Measurements from ENCODE around the gene TNFSF9.

Gene TNFSF9

DNA sequence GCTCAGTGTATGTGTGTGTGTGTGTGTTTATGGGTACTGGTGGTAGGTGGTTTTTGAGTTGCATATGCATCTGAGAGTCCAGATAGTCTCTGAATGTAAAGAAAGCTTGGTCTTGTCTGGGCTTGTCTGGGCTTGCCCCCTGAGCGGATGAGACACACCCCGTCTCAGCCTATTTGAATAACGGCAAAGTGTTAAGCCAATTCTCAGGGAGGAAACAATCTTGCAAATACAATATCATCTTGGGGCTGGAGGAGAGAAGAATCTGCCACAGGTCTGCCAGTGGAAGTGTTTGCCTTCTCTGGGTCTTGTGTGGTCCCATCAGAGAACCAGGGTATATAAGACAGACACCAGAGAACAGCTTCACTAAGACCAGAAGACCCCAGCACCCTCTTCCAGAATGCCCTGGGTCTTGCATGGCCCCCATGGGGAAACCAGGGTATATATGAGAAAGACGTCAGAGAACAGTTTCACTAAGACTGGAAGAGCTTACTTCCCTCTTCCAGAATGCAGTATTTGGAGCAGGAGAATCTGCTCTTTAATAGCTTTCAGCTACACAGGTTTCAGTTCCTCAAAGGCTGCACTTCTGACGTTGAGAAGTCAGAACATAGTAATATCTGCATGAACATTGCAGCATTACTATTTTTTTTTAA is 46.8 kb downstream of the TNFSF9 start:
- no peak overlapping the region for H3K14ac ChIP-seq (ENCODE audit: low read length)
- peak overlapping the region; percentile 2 for H2AFZ ChIP-seq (ENCODE audit: low read length)
- no peak overlapping the region for H3K18ac ChIP-seq (ENCODE audit: low read length)
- H3K4me2 ChIP-seq (ENCODE audit: insufficient read depth, low read length, poor library complexity, severe bottlenecking): no peak overlapping the region
- H2BK12ac ChIP-seq (ENCODE audit: low read length): no peak overlapping the region
- H3K9ac ChIP-seq (ENCODE audit: low read depth, low read length, poor library complexity): no peak overlapping the region
- no peak overlapping the region for H3K23ac ChIP-seq (ENCODE audit: low read depth, low read length, poor library complexity)
- DNase-seq (ENCODE audit: low spot score): no peak
- H4K8ac ChIP-seq (ENCODE audit: low read depth, low read length): no peak overlapping the region
- no peak overlapping the region for H4K91ac ChIP-seq (ENCODE audit: low read depth, low read length, poor library complexity)
- no peaks in the 10 kb centered on the region for H3K79me1 ChIP-seq (ENCODE audit: low read depth, low read length)
- H2BK15ac ChIP-seq (ENCODE audit: low read length): no peak overlapping the region
- peaks cover 0 to 7% of the 10 kb centered on the region in 2 donors for H3K4me1 ChIP-seq (ENCODE audit: control insufficient read depth in 2 of 2, insufficient read depth in 1 of 2, low read depth in 1 of 2, low read length in 2 of 2)
- no peak overlapping the region for H2BK5ac ChIP-seq (ENCODE audit: low read length)
- H3K27ac ChIP-seq (replicated peaks; ENCODE audit: low read length): no peak overlapping the region
- no peak overlapping the region for H3K4ac ChIP-seq (ENCODE audit: low read length)
- H3K36me3 ChIP-seq (replicated peaks in 1 of 2; ENCODE audit: control insufficient read depth in 2 of 2, insufficient read depth in 2 of 2, low read length in 2 of 2): no peaks in the 10 kb centered on the region
- H2BK120ac ChIP-seq (ENCODE audit: low read depth, low read length): no peak overlapping the region
- H3K9me3 ChIP-seq (replicated peaks in 1 of 2; ENCODE audit: control insufficient read depth in 2 of 2, insufficient read depth in 1 of 2, low read depth in 1 of 2, low read length in 2 of 2): peaks cover 2 to 5% of the 10 kb centered on the region in 2 donors
- no peak overlapping the region for H2AK5ac ChIP-seq (ENCODE audit: low read depth, low read length)
- no CpG with 5 or more reads among the region's 5 CpGs for WGBS, 2 donors (ENCODE audit: extremely low coverage in 2 of 2, insufficient read length in 2 of 2, insufficient replicate concordance in 1 of 2)
- no peaks in the 10 kb centered on the region for H3K27me3 ChIP-seq (ENCODE audit: control insufficient read depth in 3 of 3, insufficient read depth in 3 of 3, low read depth in 1 of 3, low read length in 3 of 3)
- H3K4me3 ChIP-seq (ENCODE audit: low read length in 2 of 2): no peak overlapping the region

DNA sequence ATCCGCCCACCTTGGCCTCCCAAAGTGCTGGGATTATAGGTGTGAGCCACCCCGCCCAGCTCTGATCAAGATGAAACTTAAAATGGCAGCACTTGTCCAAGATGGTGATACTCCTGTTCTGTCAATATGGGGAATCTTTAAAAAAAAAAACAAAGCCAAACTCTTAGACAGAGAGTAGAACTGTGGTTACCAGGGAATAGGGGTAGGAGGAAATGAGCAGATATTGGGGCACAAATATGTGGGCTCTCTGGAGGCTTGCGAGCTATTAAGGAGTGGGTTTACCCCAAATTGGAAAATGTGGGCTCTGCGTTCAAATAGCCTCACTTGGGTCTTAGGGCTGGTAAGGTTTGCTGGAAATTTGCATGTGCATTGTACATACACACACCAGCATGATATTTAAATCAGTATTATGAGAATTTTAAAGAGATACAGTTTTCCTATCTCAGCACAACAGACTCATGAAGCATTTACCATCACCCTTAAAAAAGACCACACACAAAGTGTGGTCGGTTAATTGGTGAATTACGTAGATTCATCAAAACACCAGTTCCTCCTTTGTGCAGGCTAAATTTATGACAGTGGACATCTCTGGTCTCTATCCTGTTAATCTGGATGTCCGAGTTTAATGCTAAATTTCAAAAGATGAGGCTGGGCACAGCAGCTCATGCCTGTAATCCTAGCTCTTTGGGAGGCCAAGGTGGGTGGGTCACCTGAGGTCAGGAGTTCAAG is 48.8 kb downstream of the TNFSF9 start:
- H4K8ac ChIP-seq (ENCODE audit: low read depth, low read length): no peak overlapping the region
- H3K4ac ChIP-seq (ENCODE audit: low read length): no peak overlapping the region
- H2BK15ac ChIP-seq (ENCODE audit: low read length): no peak overlapping the region
- no CpG with 5 or more reads among the region's 7 CpGs for WGBS, 2 donors (ENCODE audit: extremely low coverage in 2 of 2, insufficient read length in 2 of 2, insufficient replicate concordance in 1 of 2)
- H2BK120ac ChIP-seq (ENCODE audit: low read depth, low read length): no peak overlapping the region
- H3K4me1 ChIP-seq (ENCODE audit: control insufficient read depth in 2 of 2, insufficient read depth in 1 of 2, low read depth in 1 of 2, low read length in 2 of 2): peaks cover 0 to 7% of the 10 kb centered on the region in 2 donors
- no peak overlapping the region for H3K27ac ChIP-seq (replicated peaks; ENCODE audit: low read length)
- no peak for DNase-seq (ENCODE audit: low spot score)
- no peak overlapping the region for H3K23ac ChIP-seq (ENCODE audit: low read depth, low read length, poor library complexity)
- no peak overlapping the region for H2AK5ac ChIP-seq (ENCODE audit: low read depth, low read length)
- no peaks in the 10 kb centered on the region for H3K79me1 ChIP-seq (ENCODE audit: low read depth, low read length)
- no peak overlapping the region for H3K18ac ChIP-seq (ENCODE audit: low read length)
- no peak overlapping the region for H2BK12ac ChIP-seq (ENCODE audit: low read length)
- peaks cover 2 to 5% of the 10 kb centered on the region in 2 donors for H3K9me3 ChIP-seq (replicated peaks in 1 of 2; ENCODE audit: control insufficient read depth in 2 of 2, insufficient read depth in 1 of 2, low read depth in 1 of 2, low read length in 2 of 2)
- no peak overlapping the region for H3K14ac ChIP-seq (ENCODE audit: low read length)
- no peaks in the 10 kb centered on the region for H3K27me3 ChIP-seq (ENCODE audit: control insufficient read depth in 3 of 3, insufficient read depth in 3 of 3, low read depth in 1 of 3, low read length in 3 of 3)
- no peaks in the 10 kb centered on the region for H3K36me3 ChIP-seq (replicated peaks in 1 of 2; ENCODE audit: control insufficient read depth in 2 of 2, insufficient read depth in 2 of 2, low read length in 2 of 2)
- H3K9ac ChIP-seq (ENCODE audit: low read depth, low read length, poor library complexity): no peak overlapping the region
- H4K91ac ChIP-seq (ENCODE audit: low read depth, low read length, poor library complexity): no peak overlapping the region
- no peak overlapping the region for H2BK5ac ChIP-seq (ENCODE audit: low read length)
- H3K4me2 ChIP-seq (ENCODE audit: insufficient read depth, low read length, poor library complexity, severe bottlenecking): no peak overlapping the region
- H3K4me3 ChIP-seq (ENCODE audit: low read length in 2 of 2): no peak overlapping the region
- H2AFZ ChIP-seq (ENCODE audit: low read length): no peak overlapping the region

DNA sequence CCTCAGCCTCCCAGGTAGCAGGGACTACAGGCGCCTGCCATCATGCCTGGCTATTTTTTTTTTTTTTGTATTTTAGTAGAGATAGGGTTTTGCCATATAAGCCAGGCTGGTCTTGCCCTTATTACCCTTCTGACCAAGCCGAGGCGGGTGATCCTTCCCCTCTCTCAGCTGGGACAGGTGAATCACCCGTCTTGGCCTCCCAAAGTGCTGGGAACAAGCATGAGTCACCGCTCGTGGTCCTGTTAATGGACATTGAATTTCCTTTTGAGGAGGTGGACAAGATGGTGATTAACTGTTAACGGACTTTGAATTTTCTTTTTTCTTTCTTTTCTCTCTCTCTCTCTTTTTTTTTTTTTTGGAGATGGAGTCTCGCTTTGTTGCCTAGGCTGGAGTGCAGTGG is 49.5 kb downstream of the TNFSF9 start:
- no CpG with 5 or more reads among the region's 8 CpGs for WGBS, 2 donors (ENCODE audit: extremely low coverage in 2 of 2, insufficient read length in 2 of 2, insufficient replicate concordance in 1 of 2)

More for the DNA sequence above, 49.5 kb downstream of the TNFSF9 start:
- no peaks in the 10 kb centered on the region for H3K36me3 ChIP-seq (replicated peaks in 1 of 2; ENCODE audit: control insufficient read depth in 2 of 2, insufficient read depth in 2 of 2, low read length in 2 of 2)
- H2BK15ac ChIP-seq (ENCODE audit: low read length): no peak overlapping the region
- H3K18ac ChIP-seq (ENCODE audit: low read length): no peak overlapping the region
- no peak overlapping the region for H2BK120ac ChIP-seq (ENCODE audit: low read depth, low read length)
- H3K4me1 ChIP-seq (ENCODE audit: control insufficient read depth in 2 of 2, insufficient read depth in 1 of 2, low read depth in 1 of 2, low read length in 2 of 2): peaks cover 0 to 7% of the 10 kb centered on the region in 2 donors
- H3K27me3 ChIP-seq (ENCODE audit: control insufficient read depth in 3 of 3, insufficient read depth in 3 of 3, low read depth in 1 of 3, low read length in 3 of 3): no peaks in the 10 kb centered on the region
- no peak overlapping the region for H2AK5ac ChIP-seq (ENCODE audit: low read depth, low read length)
- H2AFZ ChIP-seq (ENCODE audit: low read length): no peak overlapping the region
- H3K4me3 ChIP-seq (ENCODE audit: low read length in 2 of 2): no peak overlapping the region
- H4K8ac ChIP-seq (ENCODE audit: low read depth, low read length): no peak overlapping the region
- H3K14ac ChIP-seq (ENCODE audit: low read length): no peak overlapping the region
- no peak overlapping the region for H3K27ac ChIP-seq (replicated peaks; ENCODE audit: low read length)
- no peak overlapping the region for H4K91ac ChIP-seq (ENCODE audit: low read depth, low read length, poor library complexity)
- DNase-seq (ENCODE audit: low spot score): no peak
- H3K79me1 ChIP-seq (ENCODE audit: low read depth, low read length): no peaks in the 10 kb centered on the region
- H3K4me2 ChIP-seq (ENCODE audit: insufficient read depth, low read length, poor library complexity, severe bottlenecking): no peak overlapping the region
- H3K9ac ChIP-seq (ENCODE audit: low read depth, low read length, poor library complexity): no peak overlapping the region
- H2BK5ac ChIP-seq (ENCODE audit: low read length): no peak overlapping the region
- H3K4ac ChIP-seq (ENCODE audit: low read length): no peak overlapping the region
- H3K23ac ChIP-seq (ENCODE audit: low read depth, low read length, poor library complexity): no peak overlapping the region
- H2BK12ac ChIP-seq (ENCODE audit: low read length): no peak overlapping the region
- H3K9me3 ChIP-seq (replicated peaks in 1 of 2; ENCODE audit: control insufficient read depth in 2 of 2, insufficient read depth in 1 of 2, low read depth in 1 of 2, low read length in 2 of 2): peaks cover 2 to 5% of the 10 kb centered on the region in 2 donors
